Neuronal stem cell (in vitro differentiated cells): Measurements from ENCODE around the gene DIPK2B.
A peak's percentile ranks its signal among the peaks of the same experiment; 100 is the strongest.

ENCODE experiments used
- DNase-seq: peaks from one replicate; pipeline ENCODE4 v3.0.0-alpha.2; 2013; ENCODE audit warnings: low spot score
- H2AFZ ChIP-seq: one replicate; pipeline ENCODE4 v1.6.1; 2013; ENCODE audit warnings: mild to moderate bottlenecking, low read length, inconsistent platforms
- H2AK5ac ChIP-seq: 2 replicates; pipeline ENCODE4 v1.6.1; 2013; ENCODE audit warnings: low read depth, mild to moderate bottlenecking, inconsistent platforms, low read length, moderate library complexity, mixed read lengths
- H2BK120ac ChIP-seq: 2 replicates; pipeline ENCODE4 v1.6.1; 2013; ENCODE audit warnings: low read depth, mild to moderate bottlenecking, inconsistent platforms, low read length, moderate library complexity, mixed read lengths
- H2BK12ac ChIP-seq: one replicate; pipeline ENCODE4 v1.6.1; 2013; ENCODE audit warnings: low read length, inconsistent platforms
- H2BK15ac ChIP-seq: 2 replicates; pipeline ENCODE4 v1.6.1; 2013; ENCODE audit warnings: mild to moderate bottlenecking, low read length, inconsistent platforms, mixed read lengths
- H2BK5ac ChIP-seq: one replicate; pipeline ENCODE4 v1.6.1; 2013; ENCODE audit warnings: inconsistent platforms, mild to moderate bottlenecking, low read length, moderate library complexity
- H3K14ac ChIP-seq: one replicate; pipeline ENCODE4 v1.6.1; 2013; ENCODE audit warnings: low read length, inconsistent platforms
- H3K18ac ChIP-seq: 2 replicates; pipeline ENCODE4 v1.6.1; 2013; ENCODE audit warnings: low read length, inconsistent platforms
- H3K23ac ChIP-seq: 2 replicates; pipeline ENCODE4 v1.6.1; 2013; ENCODE audit warnings: low read depth, mild to moderate bottlenecking, mixed read lengths, low read length, inconsistent platforms; ENCODE audit not compliant: poor library complexity
- H3K27ac ChIP-seq: replicated peaks from 3 replicates; pipeline ENCODE4 v1.5.1; 2013; ENCODE audit warnings: low read length, inconsistent platforms
- H3K27me3 ChIP-seq, 3 experiments: 2 replicates each; pipeline ENCODE4 v1.6.1; 2013; ENCODE audit warnings: low read length in 3 of 3, mild to moderate bottlenecking in 2 of 3, inconsistent platforms in 1 of 3, low read depth in 1 of 3, mixed read lengths in 1 of 3, moderate library complexity in 1 of 3; ENCODE audit not compliant: control insufficient read depth in 3 of 3, insufficient read depth in 3 of 3
- H3K36me3 ChIP-seq, 2 donors: replicated peaks in 1 of 2; 2 replicates each; pipeline ENCODE4 v1.6.1; 2013; ENCODE audit warnings: low read length in 2 of 2; ENCODE audit not compliant: control insufficient read depth in 2 of 2, insufficient read depth in 2 of 2
- H3K4ac ChIP-seq: 2 replicates; pipeline ENCODE4 v1.6.1; 2013; ENCODE audit warnings: inconsistent platforms, mild to moderate bottlenecking, low read length, moderate library complexity
- H3K4me1 ChIP-seq, 2 donors: 1 replicate in 1 of 2; 2 replicates in 1 of 2; pipeline ENCODE4 v1.6.1; 2013; ENCODE audit warnings: low read length in 2 of 2, low read depth in 1 of 2; ENCODE audit not compliant: control insufficient read depth in 2 of 2, insufficient read depth in 1 of 2
- H3K4me2 ChIP-seq: one replicate; pipeline ENCODE4 v1.6.1; 2013; ENCODE audit warnings: mild to moderate bottlenecking, low read length, inconsistent platforms; ENCODE audit not compliant: insufficient read depth, poor library complexity, severe bottlenecking
- H3K4me3 ChIP-seq, 2 donors: 2 replicates each; pipeline ENCODE4 v1.5.1; 2013; ENCODE audit warnings: low read length in 2 of 2, mild to moderate bottlenecking in 2 of 2, inconsistent platforms in 1 of 2, moderate library complexity in 1 of 2
- H3K79me1 ChIP-seq: one replicate; pipeline ENCODE4 v1.6.1; 2013; ENCODE audit warnings: low read depth, mild to moderate bottlenecking, inconsistent platforms, low read length, moderate library complexity
- H3K9ac ChIP-seq: one replicate; pipeline ENCODE4 v1.6.1; 2013; ENCODE audit warnings: mild to moderate bottlenecking, low read depth, low read length, inconsistent platforms; ENCODE audit not compliant: poor library complexity
- H3K9me3 ChIP-seq, 2 donors: replicated peaks in 1 of 2; 2 replicates each; pipeline versions ENCODE3 to v1.6.1; 2013; ENCODE audit warnings: low read length in 2 of 2, mild to moderate bottlenecking in 2 of 2, inconsistent platforms in 1 of 2, low read depth in 1 of 2, mixed read lengths in 1 of 2, moderate library complexity in 1 of 2; ENCODE audit not compliant: control insufficient read depth in 2 of 2, insufficient read depth in 1 of 2
- H4K8ac ChIP-seq: one replicate; pipeline ENCODE4 v1.6.1; 2013; ENCODE audit warnings: low read depth, mild to moderate bottlenecking, inconsistent platforms, low read length, moderate library complexity
- H4K91ac ChIP-seq: one replicate; pipeline ENCODE4 v1.6.1; 2013; ENCODE audit warnings: low read length, low read depth, mild to moderate bottlenecking, inconsistent platforms; ENCODE audit not compliant: poor library complexity
- WGBS, 2 donors: extraction: QIAGEN DNeasy Blood & Tissue Kit; methylation state at CpG; one replicate each; pipeline ENCODE4 v1.1.7; 2013; ENCODE audit warnings: missing lambda C conversion rate in 2 of 2, mixed read lengths in 1 of 2; ENCODE audit not compliant: insufficient read length in 2 of 2, insufficient replicate concordance in 1 of 2; ENCODE audit errors: extremely low coverage in 2 of 2; 5-methylcytosine and 5-hydroxymethylcytosine counted together

DIPK2B gene

DNA sequence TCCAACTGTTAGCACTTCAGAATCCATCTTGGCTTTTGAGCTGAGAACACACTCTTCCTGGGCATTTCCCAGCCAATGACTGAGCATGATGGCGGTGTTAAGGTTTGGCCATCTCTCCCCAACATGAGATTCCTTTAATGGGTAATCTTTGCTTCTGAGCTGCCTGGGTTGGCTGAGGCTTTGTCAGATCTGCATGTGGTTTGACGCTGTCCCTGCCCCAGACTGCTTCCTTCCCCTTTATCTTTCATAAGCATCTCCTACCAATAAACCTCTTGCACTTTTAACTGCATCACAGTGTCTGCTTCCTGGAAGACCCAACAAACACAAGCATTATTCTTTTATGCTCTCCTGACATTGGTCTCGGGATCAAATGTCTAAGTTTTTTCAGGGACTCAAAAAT is 31.5 kb upstream of the DIPK2B start:
- Histone ChIP-seq H3K9ac (no peak overlapping the region), H3K27me3 (no peaks in the 10 kb centered on the region), H2AFZ (no peak overlapping the region), H3K36me3 (no peaks in the 10 kb centered on the region), H3K4me1 (no peaks in the 10 kb centered on the region), H3K14ac (no peak overlapping the region), H3K4me3 (no peak overlapping the region), H3K27ac (no peak overlapping the region), H3K79me1 (no peaks in the 10 kb centered on the region), H2BK12ac (no peak overlapping the region), H2AK5ac (no peak overlapping the region), H3K23ac (no peak overlapping the region), H3K9me3 (no peaks in the 10 kb centered on the region), H4K8ac (no peak overlapping the region), H3K18ac (no peak overlapping the region), H2BK15ac (no peak overlapping the region), H2BK120ac (no peak overlapping the region), H4K91ac (no peak overlapping the region), H3K4ac (no peak overlapping the region), H2BK5ac (no peak overlapping the region), H3K4me2 (no peak overlapping the region)
- no CpG with 5 or more reads among the region's 3 CpGs for WGBS, 2 donors
- DNase-seq = no peak

- H3K4me1 ChIP-seq = no peaks in the 10 kb centered on the region
- H2AFZ ChIP-seq = no peak overlapping the region
- no peak overlapping the region for H3K14ac ChIP-seq
- H3K4me2 ChIP-seq = no peak overlapping the region
- H3K23ac ChIP-seq = no peak overlapping the region
- no peaks in the 10 kb centered on the region for H3K36me3 ChIP-seq
- H3K18ac ChIP-seq = no peak overlapping the region
- H3K79me1 ChIP-seq = no peaks in the 10 kb centered on the region
- H3K4me3 ChIP-seq = no peak overlapping the region
- WGBS, 2 donors = no CpG with 5 or more reads among the region's 1 CpG
- H3K9ac ChIP-seq = no peak overlapping the region
- H2AK5ac ChIP-seq = no peak overlapping the region
- no peaks in the 10 kb centered on the region for H3K9me3 ChIP-seq
- no peak overlapping the region for H2BK12ac ChIP-seq
- no peak overlapping the region for H4K91ac ChIP-seq
- no peak overlapping the region for H3K27ac ChIP-seq
- no peak overlapping the region for H2BK5ac ChIP-seq
- no peak for DNase-seq
- H2BK120ac ChIP-seq = no peak overlapping the region
- H3K4ac ChIP-seq = no peak overlapping the region
- no peak overlapping the region for H4K8ac ChIP-seq
- H3K27me3 ChIP-seq = no peaks in the 10 kb centered on the region
- H2BK15ac ChIP-seq = no peak overlapping the region
Observed at GRCh38 chrX:45230410-45230809, 29.7 kb upstream of the DIPK2B start.

- no peak overlapping the region for H2AK5ac ChIP-seq
- no peak overlapping the region for H3K27ac ChIP-seq
- H3K4me2 ChIP-seq = no peak overlapping the region
- no peak overlapping the region for H3K18ac ChIP-seq
- H2BK15ac ChIP-seq = no peak overlapping the region
- no peak overlapping the region for H3K4me3 ChIP-seq
- no peak overlapping the region for H2BK5ac ChIP-seq
- H3K9ac ChIP-seq = no peak overlapping the region
- H3K23ac ChIP-seq = no peak overlapping the region
- peak overlapping the region; percentile 21 for H3K14ac ChIP-seq
- no peak overlapping the region for H4K8ac ChIP-seq
- H3K4ac ChIP-seq = no peak overlapping the region
- no peaks in the 10 kb centered on the region for H3K36me3 ChIP-seq
- no peak overlapping the region for H4K91ac ChIP-seq
- H3K4me1 ChIP-seq = no peaks in the 10 kb centered on the region
- H3K9me3 ChIP-seq = no peaks in the 10 kb centered on the region
- no peak overlapping the region for H2BK12ac ChIP-seq
- H3K79me1 ChIP-seq = no peaks in the 10 kb centered on the region
- H2BK120ac ChIP-seq = no peak overlapping the region
- no peak overlapping the region for H2AFZ ChIP-seq
- no CpG with 5 or more reads among the region's 6 CpGs for WGBS, 2 donors
- no peak for DNase-seq
- no peaks in the 10 kb centered on the region for H3K27me3 ChIP-seq
Observed at GRCh38 chrX:45229348-45229747, 28.7 kb upstream of the DIPK2B start.

DNA sequence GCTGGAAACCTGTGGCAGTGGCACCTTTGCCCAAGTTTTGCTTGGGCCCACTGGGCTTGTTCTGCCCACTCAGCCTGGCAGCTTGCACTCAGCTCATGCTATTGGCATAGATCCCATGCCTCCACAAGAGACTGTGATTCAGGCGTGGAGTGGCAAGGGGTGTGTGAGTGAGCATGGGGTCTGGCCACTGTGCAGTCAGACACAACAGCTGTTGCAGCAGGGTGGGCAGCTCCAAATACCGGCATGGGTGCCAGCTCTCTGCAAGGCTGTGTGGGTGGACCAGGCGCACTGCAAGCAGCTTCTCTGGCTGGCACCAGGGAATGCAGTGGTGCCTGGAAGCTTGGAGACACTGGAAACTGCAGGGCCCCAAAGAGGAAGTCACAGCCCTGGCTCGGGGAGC is 27.4 kb upstream of the DIPK2B start:
- Histone ChIP-seq H3K18ac (no peak overlapping the region), H3K9me3 (no peaks in the 10 kb centered on the region), H3K27ac (no peak overlapping the region), H3K36me3 (no peaks in the 10 kb centered on the region), H3K4me3 (no peak overlapping the region), H3K4me1 (no peaks in the 10 kb centered on the region), H2BK12ac (no peak overlapping the region), H3K23ac (no peak overlapping the region), H3K14ac (no peak overlapping the region), H3K4ac (no peak overlapping the region), H3K4me2 (no peak overlapping the region), H2BK15ac (no peak overlapping the region), H4K91ac (no peak overlapping the region), H2BK120ac (no peak overlapping the region), H3K9ac (no peak overlapping the region), H3K27me3 (no peaks in the 10 kb centered on the region), H2AK5ac (no peak overlapping the region), H2BK5ac (no peak overlapping the region), H4K8ac (no peak overlapping the region), H2AFZ (no peak overlapping the region), H3K79me1 (no peaks in the 10 kb centered on the region)
- no CpG with 5 or more reads among the region's 4 CpGs for WGBS, 2 donors
- no peak for DNase-seq
